Endothelial cell of umbilical vein (primary cell): ENCODE measurements around the gene ZBTB7C.

Source experiments
- EZH2 ChIP-seq: IDR thresholded peaks from 2 replicates; pipeline ENCODE4 v1.6.1; 2012; ENCODE audit warnings: borderline replicate concordance, low read depth, mild to moderate bottlenecking, moderate library complexity, low read length, inconsistent platforms; ENCODE audit not compliant: severe bottlenecking
- FOS ChIP-seq: IDR thresholded peaks from 2 replicates; pipeline ENCODE4 v1.6.1; 2011; ENCODE audit warnings: mild to moderate bottlenecking, low read length, moderate library complexity, borderline replicate concordance; ENCODE audit not compliant: insufficient read depth
- GATA2 ChIP-seq: IDR thresholded peaks from 2 replicates; pipeline ENCODE4 v1.7.0; 2011; ENCODE audit warnings: low read depth, mild to moderate bottlenecking, moderate library complexity, mixed read lengths, low read length; ENCODE audit not compliant: insufficient read length, insufficient read depth
- JUN ChIP-seq: IDR thresholded peaks from 2 replicates; pipeline ENCODE4 v1.6.1; 2011; ENCODE audit warnings: borderline replicate concordance, low read depth; ENCODE audit not compliant: insufficient read length, insufficient read depth
- MYC ChIP-seq: IDR thresholded peaks from one replicate; pipeline ENCODE4 v1.6.1; 2011; ENCODE audit warnings: mild to moderate bottlenecking, low read depth, low read length
- POLR2A ChIP-seq: IDR thresholded peaks from 2 replicates; pipeline ENCODE4 v1.6.1; 2012; ENCODE audit warnings: low read depth, mild to moderate bottlenecking, control low read depth, low read length
- POLR2AphosphoS5 ChIP-seq: IDR thresholded peaks from 2 replicates; pipeline ENCODE4 v1.6.1; 2012; ENCODE audit warnings: low read depth, mild to moderate bottlenecking, control low read depth, low read length, moderate library complexity; ENCODE audit not compliant: insufficient read depth
- TF ChIP-seq, protein P1 (sequence below), 2 donors: IDR thresholded peaks; 1 replicate in 1 of 2; 2 replicates in 1 of 2; pipeline ENCODE4 v1.5.1; 2011; ENCODE audit warnings: low read length in 2 of 2, mild to moderate bottlenecking in 2 of 2, moderate library complexity in 2 of 2, control low read depth in 1 of 2, inconsistent platforms in 1 of 2, low read depth in 1 of 2; ENCODE audit not compliant: insufficient read depth in 1 of 2; ENCODE audit errors: extremely low read depth in 1 of 2
- TF ChIP-seq, protein P2 (sequence below): IDR thresholded peaks from 2 replicates; pipeline ENCODE4 v1.6.1; 2011; ENCODE audit not compliant: insufficient read depth, insufficient read length

DNA sequence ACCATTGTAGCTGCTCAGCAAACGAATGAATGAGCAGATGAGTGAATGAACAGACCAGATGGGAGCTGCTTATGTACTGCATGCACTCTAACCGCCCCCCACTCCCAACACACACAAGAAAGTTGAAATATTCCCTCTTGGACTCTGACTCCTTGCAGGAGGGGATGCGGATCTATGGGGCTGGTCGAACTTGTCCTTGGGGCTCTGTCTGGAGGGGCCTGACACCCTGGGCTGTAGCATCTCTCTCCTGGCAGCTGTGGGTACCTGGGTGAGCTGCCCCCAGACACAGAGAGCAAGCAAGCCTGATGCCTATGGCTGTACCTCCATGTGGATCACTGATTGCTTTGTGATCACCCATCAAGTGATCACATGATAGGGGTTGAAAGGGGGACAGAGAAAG is 286.4 kb downstream of the ZBTB7C start:
- TF ChIP-seq EZH2, result no peak
- TF ChIP-seq, protein P1, sequence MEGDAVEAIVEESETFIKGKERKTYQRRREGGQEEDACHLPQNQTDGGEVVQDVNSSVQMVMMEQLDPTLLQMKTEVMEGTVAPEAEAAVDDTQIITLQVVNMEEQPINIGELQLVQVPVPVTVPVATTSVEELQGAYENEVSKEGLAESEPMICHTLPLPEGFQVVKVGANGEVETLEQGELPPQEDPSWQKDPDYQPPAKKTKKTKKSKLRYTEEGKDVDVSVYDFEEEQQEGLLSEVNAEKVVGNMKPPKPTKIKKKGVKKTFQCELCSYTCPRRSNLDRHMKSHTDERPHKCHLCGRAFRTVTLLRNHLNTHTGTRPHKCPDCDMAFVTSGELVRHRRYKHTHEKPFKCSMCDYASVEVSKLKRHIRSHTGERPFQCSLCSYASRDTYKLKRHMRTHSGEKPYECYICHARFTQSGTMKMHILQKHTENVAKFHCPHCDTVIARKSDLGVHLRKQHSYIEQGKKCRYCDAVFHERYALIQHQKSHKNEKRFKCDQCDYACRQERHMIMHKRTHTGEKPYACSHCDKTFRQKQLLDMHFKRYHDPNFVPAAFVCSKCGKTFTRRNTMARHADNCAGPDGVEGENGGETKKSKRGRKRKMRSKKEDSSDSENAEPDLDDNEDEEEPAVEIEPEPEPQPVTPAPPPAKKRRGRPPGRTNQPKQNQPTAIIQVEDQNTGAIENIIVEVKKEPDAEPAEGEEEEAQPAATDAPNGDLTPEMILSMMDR (IDR thresholded peaks at IDR 0.05; ENCODE audit: extremely low read depth in 1 of 2, insufficient read depth in 1 of 2, low read depth in 1 of 2, low read length in 2 of 2), result no peak
- TF ChIP-seq POLR2A, result no peak
- no peak for TF ChIP-seq FOS
- no peak for TF ChIP-seq POLR2AphosphoS5
- TF ChIP-seq, protein P2, sequence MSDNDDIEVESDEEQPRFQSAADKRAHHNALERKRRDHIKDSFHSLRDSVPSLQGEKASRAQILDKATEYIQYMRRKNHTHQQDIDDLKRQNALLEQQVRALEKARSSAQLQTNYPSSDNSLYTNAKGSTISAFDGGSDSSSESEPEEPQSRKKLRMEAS, result no peak
- TF ChIP-seq GATA2, result no peak
- no peak for TF ChIP-seq MYC
- TF ChIP-seq JUN, result no peak
